ENCODE measurements around the gene IGFBP2. TPM values are rescaled to one million over a fixed set of nuclear protein-coding genes. Genes with fewer than 3 reads are reported as not detected.
A peak's percentile ranks its signal among the peaks of the same experiment; 100 is the strongest.

The IGFBP2 gene
- total RNA-seq, 1 donor from 2014 or later, result 136 TPM

- H3K36me3 ChIP-seq, result peaks cover 14% of the 10 kb centered on the region
- peaks cover 11% of the 10 kb centered on the region for H3K27me3 ChIP-seq (ENCODE audit: low read depth)
- intact Hi-C loops (cut with micrococcal nuclease), result loop anchor here (10.0 kb wide), 1 partner anchor 294 kb away; no protein-coding TSS in a partner anchor
- peak overlapping the region; percentile 73 for H3K4me3 ChIP-seq
- TF ChIP-seq CTCF (IDR thresholded peaks at IDR 0.05; ENCODE audit: borderline replicate concordance), result no peak
- peaks cover 94% of the 10 kb centered on the region for H3K4me1 ChIP-seq
- no peaks in the 10 kb centered on the region for H3K9me3 ChIP-seq (replicated peaks)
- peak; percentile 88 for DNase-seq
- H3K27ac ChIP-seq (replicated peaks), result peak overlapping the region; percentile 94
Measured at GRCh38 chr2:216690853-216691741, 57.9 kb downstream of the IGFBP2 start.

- H3K36me3 ChIP-seq, result peaks cover 5% of the 10 kb centered on the region
- DNase-seq, result peak; percentile 90
- intact Hi-C loops (cut with micrococcal nuclease), result loop anchor here (10.0 kb wide), 1 partner anchor 292 kb away; no protein-coding TSS in a partner anchor
- peak overlapping the region; percentile 94 for H3K27ac ChIP-seq (replicated peaks)
- H3K4me1 ChIP-seq, result peaks cover 90% of the 10 kb centered on the region
- peak overlapping the region; percentile 73 for H3K4me3 ChIP-seq
- no peaks in the 10 kb centered on the region for H3K9me3 ChIP-seq (replicated peaks)
- H3K27me3 ChIP-seq (ENCODE audit: low read depth), result peaks cover 11% of the 10 kb centered on the region
- no peak for TF ChIP-seq CTCF (IDR thresholded peaks at IDR 0.05; ENCODE audit: borderline replicate concordance)
Measured at GRCh38 chr2:216692636-216693413, 59.6 kb downstream of the IGFBP2 start.

- no peak for DNase-seq
Measured at GRCh38 chr2:216693414-216694080, 60.3 kb downstream of the IGFBP2 start.

GRCh38 chr2:216694082-216694825 lies 61.0 kb downstream of the IGFBP2 start:
- DNase-seq, result peak; percentile 66
- no peaks in the 10 kb centered on the region for H3K36me3 ChIP-seq
- TF ChIP-seq CTCF (IDR thresholded peaks at IDR 0.05; ENCODE audit: borderline replicate concordance), result no peak
- H3K4me3 ChIP-seq, result peak overlapping the region; percentile 73
- peak overlapping the region; percentile 94 for H3K27ac ChIP-seq (replicated peaks)
- peaks cover 10% of the 10 kb centered on the region for H3K27me3 ChIP-seq (ENCODE audit: low read depth)
- no peaks in the 10 kb centered on the region for H3K9me3 ChIP-seq (replicated peaks)
- H3K4me1 ChIP-seq, result peaks cover 88% of the 10 kb centered on the region
- intact Hi-C loops (cut with micrococcal nuclease), result loop anchor here (10.0 kb wide), 1 partner anchor 291 kb away; no protein-coding TSS in a partner anchor

More at GRCh38 chr2:216693414-216694080, 60.3 kb downstream of the IGFBP2 start:
- H3K36me3 ChIP-seq, result no peaks in the 10 kb centered on the region
- peak overlapping the region; percentile 94 for H3K27ac ChIP-seq (replicated peaks)
- H3K4me3 ChIP-seq, result peak overlapping the region; percentile 73
- H3K9me3 ChIP-seq (replicated peaks), result no peaks in the 10 kb centered on the region
- peaks cover 11% of the 10 kb centered on the region for H3K27me3 ChIP-seq (ENCODE audit: low read depth)
- TF ChIP-seq CTCF (IDR thresholded peaks at IDR 0.05; ENCODE audit: borderline replicate concordance), result no peak
- peaks cover 89% of the 10 kb centered on the region for H3K4me1 ChIP-seq
- intact Hi-C loops (cut with micrococcal nuclease), result loop anchor here (10.0 kb wide), 1 partner anchor 291 kb away; no protein-coding TSS in a partner anchor
